Measurements from ENCODE around the gene OR4C11.

OR4C11 gene

GRCh38 chr11:55648027-55648426 lies 40.6 kb upstream of the OR4C11 start, which contains the start of gene OR4S2:
TSS of gene OR4S2 (plus strand) at chr11:55648327. CDS start at chr11:55650904, 2,577 bp downstream.
- H3K9me2 ChIP-seq (replicated peaks; ENCODE audit: insufficient read depth, low read length) = no peaks in the 10 kb centered on the region
- no peaks in the 10 kb centered on the region for H4K20me1 ChIP-seq (ENCODE audit: low read depth, low read length)
- TF ChIP-seq CTCF (IDR thresholded peaks at IDR 0.05; ENCODE audit: insufficient read depth, low read length, poor library complexity, severe bottlenecking) = no peak
- no peak for TF ChIP-seq EZH2phosphoT487 (conservative IDR thresholded peaks at IDR 0.05; ENCODE audit: low read length)
- no peaks in the 10 kb centered on the region for H3K27me3 ChIP-seq (ENCODE audit: low read length)
- H3F3A ChIP-seq (ENCODE audit: insufficient read depth) = no peaks in the 10 kb centered on the region
- no peak within 1 kb of the TSS for H3K9ac ChIP-seq (ENCODE audit: low read length)
- no peak within 1 kb of the TSS for H2AFZ ChIP-seq (ENCODE audit: low read depth, low read length, severe bottlenecking)
- H3K36me3 ChIP-seq (ENCODE audit: low read length) = no peaks in the 10 kb centered on the region
- no peaks in the 10 kb centered on the region for H3K79me2 ChIP-seq (ENCODE audit: insufficient read depth, low read length)
- H3K27ac ChIP-seq (ENCODE audit: low read depth, low read length) = no peak within 1 kb of the TSS
- H3K9me3 ChIP-seq (ENCODE audit: insufficient read depth, low read length) = no peaks in the 10 kb centered on the region
- H3K4me2 ChIP-seq (ENCODE audit: low read depth, low read length, poor library complexity, severe bottlenecking) = no peak within 1 kb of the TSS
- H3K4me3 ChIP-seq (ENCODE audit: insufficient read depth, low read length, poor library complexity, severe bottlenecking) = no peak within 1 kb of the TSS

GRCh38 chr11:55634813-55635212 lies 27.4 kb upstream of the OR4C11 start, which contains the start of gene OR4P4:
TSS of gene OR4P4 (plus strand) at chr11:55635113.
- Histone ChIP-seq H2AFZ (ENCODE audit: low read depth, low read length, severe bottlenecking) (no peak within 1 kb of the TSS), H3K36me3 (ENCODE audit: low read length) (no peaks in the 10 kb centered on the region), H3K4me3 (ENCODE audit: insufficient read depth, low read length, poor library complexity, severe bottlenecking) (no peak within 1 kb of the TSS), H3K27me3 (ENCODE audit: low read length) (no peaks in the 10 kb centered on the region), H3K4me2 (ENCODE audit: low read depth, low read length, poor library complexity, severe bottlenecking) (no peak within 1 kb of the TSS), H3K79me2 (ENCODE audit: insufficient read depth, low read length) (no peaks in the 10 kb centered on the region), H3K9ac (ENCODE audit: low read length) (no peak within 1 kb of the TSS), H3K9me3 (ENCODE audit: insufficient read depth, low read length) (no peaks in the 10 kb centered on the region; the same call in 1 of the 2 replicates), H4K20me1 (ENCODE audit: low read depth, low read length) (no peaks in the 10 kb centered on the region), H3F3A (ENCODE audit: insufficient read depth) (no peaks in the 10 kb centered on the region), H3K9me2 (replicated peaks; ENCODE audit: insufficient read depth, low read length) (no peaks in the 10 kb centered on the region), H3K27ac (ENCODE audit: low read depth, low read length) (no peak within 1 kb of the TSS)
- TF ChIP-seq EZH2phosphoT487 (conservative IDR thresholded peaks at IDR 0.05; ENCODE audit: low read length) (no peak), CTCF (IDR thresholded peaks at IDR 0.05; ENCODE audit: insufficient read depth, low read length, poor library complexity, severe bottlenecking) (no peak)

- Histone ChIP-seq H4K20me1 (ENCODE audit: low read depth, low read length) (no peaks in the 10 kb centered on the region), H3K4me2 (ENCODE audit: low read depth, low read length, poor library complexity, severe bottlenecking) (no peak overlapping the region), H3K36me3 (ENCODE audit: low read length) (no peaks in the 10 kb centered on the region), H3K9me2 (replicated peaks; ENCODE audit: insufficient read depth, low read length) (no peaks in the 10 kb centered on the region), H3K79me2 (ENCODE audit: insufficient read depth, low read length) (no peaks in the 10 kb centered on the region), H3K4me3 (ENCODE audit: insufficient read depth, low read length, poor library complexity, severe bottlenecking) (no peak overlapping the region), H3K9me3 (ENCODE audit: insufficient read depth, low read length) (no peaks in the 10 kb centered on the region), H3K9ac (ENCODE audit: low read length) (no peak overlapping the region), H3K27me3 (ENCODE audit: low read length) (no peaks in the 10 kb centered on the region), H3K27ac (ENCODE audit: low read depth, low read length) (no peak overlapping the region), H2AFZ (ENCODE audit: low read depth, low read length, severe bottlenecking) (no peak overlapping the region), H3F3A (ENCODE audit: insufficient read depth) (no peaks in the 10 kb centered on the region)
- TF ChIP-seq EZH2phosphoT487 (conservative IDR thresholded peaks at IDR 0.05; ENCODE audit: low read length) (no peak), CTCF (IDR thresholded peaks at IDR 0.05; ENCODE audit: insufficient read depth, low read length, poor library complexity, severe bottlenecking) (no peak)
Measured at GRCh38 chr11:55624531-55624930, 17.1 kb upstream of the OR4C11 start.
